GM12801 (cell line): Measurements from ENCODE around the gene DNASE1L1.

Source experiments
- TF ChIP-seq, protein P1 (sequence below): IDR thresholded peaks from one replicate; pipeline ENCODE4 v1.5.1; 2011; ENCODE audit warnings: control low read depth; ENCODE audit not compliant: insufficient read length; ENCODE audit errors: extremely low read depth

The DNASE1L1 gene

GRCh38 chrX:154402622-154403127 is 6.4 kb downstream of the DNASE1L1 start:
- TF ChIP-seq, protein P1, sequence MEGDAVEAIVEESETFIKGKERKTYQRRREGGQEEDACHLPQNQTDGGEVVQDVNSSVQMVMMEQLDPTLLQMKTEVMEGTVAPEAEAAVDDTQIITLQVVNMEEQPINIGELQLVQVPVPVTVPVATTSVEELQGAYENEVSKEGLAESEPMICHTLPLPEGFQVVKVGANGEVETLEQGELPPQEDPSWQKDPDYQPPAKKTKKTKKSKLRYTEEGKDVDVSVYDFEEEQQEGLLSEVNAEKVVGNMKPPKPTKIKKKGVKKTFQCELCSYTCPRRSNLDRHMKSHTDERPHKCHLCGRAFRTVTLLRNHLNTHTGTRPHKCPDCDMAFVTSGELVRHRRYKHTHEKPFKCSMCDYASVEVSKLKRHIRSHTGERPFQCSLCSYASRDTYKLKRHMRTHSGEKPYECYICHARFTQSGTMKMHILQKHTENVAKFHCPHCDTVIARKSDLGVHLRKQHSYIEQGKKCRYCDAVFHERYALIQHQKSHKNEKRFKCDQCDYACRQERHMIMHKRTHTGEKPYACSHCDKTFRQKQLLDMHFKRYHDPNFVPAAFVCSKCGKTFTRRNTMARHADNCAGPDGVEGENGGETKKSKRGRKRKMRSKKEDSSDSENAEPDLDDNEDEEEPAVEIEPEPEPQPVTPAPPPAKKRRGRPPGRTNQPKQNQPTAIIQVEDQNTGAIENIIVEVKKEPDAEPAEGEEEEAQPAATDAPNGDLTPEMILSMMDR = no peak

GRCh38 chrX:154401918-154402621 is 7.0 kb downstream of the DNASE1L1 start:
- TF ChIP-seq, protein P1 = no peak

DNA sequence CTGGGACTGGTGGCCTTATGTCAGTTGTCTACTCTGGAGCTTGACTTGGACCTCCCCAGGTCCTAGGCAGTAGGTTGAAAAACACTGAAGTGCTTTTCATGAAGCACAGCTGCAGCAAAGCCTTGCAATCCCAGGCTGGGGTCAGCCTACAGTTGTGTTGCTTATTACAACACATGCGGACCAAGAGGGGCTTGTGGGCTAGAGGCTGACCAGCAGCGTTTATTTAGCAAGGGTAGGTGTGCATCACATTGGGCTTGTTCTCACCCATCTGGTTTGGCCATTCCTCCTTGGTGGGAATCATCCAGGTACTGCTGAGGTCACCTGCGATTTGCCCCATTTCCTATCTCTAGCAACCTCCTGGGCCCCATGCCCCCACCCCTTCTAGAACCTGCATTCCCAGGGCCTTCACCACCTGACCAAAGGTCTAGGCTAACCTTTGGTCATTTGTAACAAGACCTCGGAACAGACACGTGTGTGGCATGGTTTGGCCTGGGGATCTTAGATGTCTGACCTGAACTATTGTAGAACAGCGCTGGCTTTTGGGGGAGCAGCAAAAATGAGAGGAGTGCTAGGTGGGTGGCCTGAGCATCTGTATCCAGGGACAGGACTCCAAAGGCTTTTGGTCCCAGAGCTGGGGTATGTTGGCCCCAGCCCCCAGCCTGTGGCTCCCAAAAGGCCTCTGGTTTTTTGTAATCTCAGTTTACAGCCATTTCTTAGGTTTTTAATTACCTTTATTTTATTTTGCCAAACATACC is 7.8 kb downstream of the DNASE1L1 start:
- TF ChIP-seq, protein P1 = no peak

- TF ChIP-seq, protein P1 = no peak
These were observed 9.3 kb downstream of the DNASE1L1 start for GRCh38 chrX:154399527-154400368.

GRCh38 chrX:154398668-154399526 is 10.2 kb downstream of the DNASE1L1 start:
- TF ChIP-seq, protein P1 = no peak

DNA sequence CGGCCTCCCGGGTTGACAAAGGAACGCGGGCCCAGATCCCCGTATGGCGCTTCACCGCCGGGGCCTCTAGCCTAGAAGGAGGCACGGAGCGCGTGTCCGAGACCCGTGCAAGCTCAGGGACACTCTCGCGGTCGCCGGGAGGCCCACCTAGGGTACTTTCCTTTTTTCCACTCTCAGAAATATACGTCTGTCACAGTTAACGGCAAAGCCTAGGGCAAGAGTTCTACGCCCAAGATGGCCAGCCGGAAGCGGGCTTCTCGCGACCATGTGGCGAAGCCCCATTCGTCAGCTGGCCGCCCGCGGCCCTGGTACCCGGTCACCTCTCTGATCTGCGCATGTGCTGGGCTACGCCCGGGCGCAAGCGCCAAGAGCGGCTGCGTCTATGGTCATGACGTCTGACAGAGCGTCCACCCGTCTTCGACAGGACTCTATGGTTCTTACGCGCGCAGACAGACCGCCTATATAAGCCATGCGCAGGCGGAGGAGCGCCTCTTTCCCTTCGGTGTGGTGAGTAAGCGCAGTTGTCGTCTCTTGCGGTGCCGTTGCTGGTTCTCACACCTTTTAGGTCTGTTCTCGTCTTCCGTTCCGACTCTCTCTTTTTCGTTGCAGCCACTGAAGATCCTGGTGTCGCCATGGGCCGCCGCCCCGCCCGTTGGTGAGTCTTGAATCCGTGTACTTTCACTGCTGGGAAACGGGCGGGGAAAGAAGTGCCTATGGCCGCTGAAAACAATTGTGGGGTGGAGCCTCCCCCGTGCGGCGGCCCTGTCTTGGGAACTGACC is 11.0 kb downstream of the DNASE1L1 start, which contains the start of gene RPL10:
TSS of gene RPL10 (plus strand) at position 490 of the 780 bp plus-strand sequence. CDS start at position 633, 143 bp downstream.
- TF ChIP-seq, protein P1 = no peak
